NCI-H524 (cell line): ENCODE data around the gene MEGF6.

Experiments
- DNase-seq, 2 experiments: peaks; one replicate each; lab custom pipeline; 2025; lab: John Stamatoyannopoulos, UW

MEGF6 gene

GRCh38 chr1:3504151-3504821 lies 107.0 kb downstream of the MEGF6 start:
- no peak for DNase-seq

- DNase-seq: no peak
These were observed 107.8 kb downstream of the MEGF6 start for GRCh38 chr1:3503525-3503886.

- no peak for DNase-seq
These were observed 108.4 kb downstream of the MEGF6 start for GRCh38 chr1:3502641-3503524.

- no peak for DNase-seq
These were observed 109.3 kb downstream of the MEGF6 start for GRCh38 chr1:3501856-3502640.

- DNase-seq: no peak
These were observed 109.9 kb downstream of the MEGF6 start for GRCh38 chr1:3501437-3501836.

GRCh38 chr1:3500265-3500835 lies 111.0 kb downstream of the MEGF6 start:
- DNase-seq: no peak

- no peak for DNase-seq
These were observed 111.7 kb downstream of the MEGF6 start for GRCh38 chr1:3499611-3500010.

GRCh38 chr1:3498986-3499385 lies 112.3 kb downstream of the MEGF6 start:
- no peak for DNase-seq

GRCh38 chr1:3498246-3498930 lies 112.9 kb downstream of the MEGF6 start:
- no peak for DNase-seq

GRCh38 chr1:3497521-3497920 lies 113.8 kb downstream of the MEGF6 start:
- no peak for DNase-seq

- DNase-seq: no peak
These were observed 114.4 kb downstream of the MEGF6 start for GRCh38 chr1:3496916-3497315.

- no peak for DNase-seq
These were observed 115.2 kb downstream of the MEGF6 start for GRCh38 chr1:3495776-3496745.

GRCh38 chr1:3494321-3495308 lies 116.7 kb downstream of the MEGF6 start:
- peak in 1 of 2 experiments; percentile 45 for DNase-seq

- no peak for DNase-seq
These were observed 118.6 kb downstream of the MEGF6 start for GRCh38 chr1:3492545-3493246.

- peak; percentile 18 to 60 for DNase-seq
These were observed 119.7 kb downstream of the MEGF6 start for GRCh38 chr1:3491291-3492246.

- no peak for DNase-seq
These were observed 121.1 kb downstream of the MEGF6 start for GRCh38 chr1:3490046-3490745.

- DNase-seq: no peak
These were observed 122.9 kb downstream of the MEGF6 start for GRCh38 chr1:3488432-3488831.
